HG03457 (cell line): Measurements from ENCODE around the gene CA12.
"Not testable (repeated sequence)": the region's sequence is repeated elsewhere in the genome, so short reads cannot be mapped to it uniquely, and the experiment has no call there.

Experiments used
- ATAC-seq: cut with Tn5 transposase; IDR thresholded peaks from one replicate; pipeline ENCODE4 v1.9.1; 2021; ENCODE audit warnings: moderate number of reproducible peaks; ENCODE audit not compliant: unreplicated experiment

Gene CA12

GRCh38 chr15:63381301-63382204, at the start of gene CA12:
CA12 (minus strand) TSS chr15:63381846; CDS start chr15:63381720, 126 bp downstream.
- no peak for ATAC-seq

DNA sequence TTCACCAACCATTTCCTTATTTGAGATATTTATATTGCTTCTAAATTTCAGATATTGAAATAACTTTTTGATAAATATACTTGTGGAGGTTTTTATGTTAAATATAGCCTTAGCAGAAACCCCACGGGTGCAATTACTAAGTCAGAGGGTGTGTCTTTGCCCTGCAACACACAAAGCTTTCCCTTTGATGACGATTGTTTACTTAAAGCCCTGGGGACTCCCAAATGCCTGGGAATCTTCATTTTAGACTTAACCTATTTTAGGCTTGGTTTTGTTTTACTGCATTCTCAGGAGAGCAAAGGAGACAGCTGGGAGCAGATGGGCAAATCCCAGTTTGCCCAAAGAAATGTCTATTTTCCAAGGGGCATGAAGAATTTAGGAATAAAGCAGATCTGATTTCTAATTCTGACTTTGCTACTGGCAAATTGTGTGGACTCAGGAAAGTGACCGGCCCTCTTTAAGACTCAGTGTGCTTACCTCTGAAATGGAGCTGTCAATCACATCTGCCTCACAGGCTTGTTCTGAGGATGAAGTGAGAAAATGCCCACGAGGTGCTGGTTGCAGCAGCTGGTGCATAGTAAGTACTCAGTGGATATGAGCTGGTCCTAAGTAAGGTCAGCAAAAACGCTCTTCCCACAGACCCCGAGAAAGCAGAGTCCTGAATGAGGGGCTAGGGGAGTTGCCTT, 49.3 kb upstream of the CA12 start:
- no peak for ATAC-seq

- ATAC-seq = no peak
Measured at GRCh38 chr15:63426552-63426951, 44.9 kb upstream of the CA12 start.

DNA sequence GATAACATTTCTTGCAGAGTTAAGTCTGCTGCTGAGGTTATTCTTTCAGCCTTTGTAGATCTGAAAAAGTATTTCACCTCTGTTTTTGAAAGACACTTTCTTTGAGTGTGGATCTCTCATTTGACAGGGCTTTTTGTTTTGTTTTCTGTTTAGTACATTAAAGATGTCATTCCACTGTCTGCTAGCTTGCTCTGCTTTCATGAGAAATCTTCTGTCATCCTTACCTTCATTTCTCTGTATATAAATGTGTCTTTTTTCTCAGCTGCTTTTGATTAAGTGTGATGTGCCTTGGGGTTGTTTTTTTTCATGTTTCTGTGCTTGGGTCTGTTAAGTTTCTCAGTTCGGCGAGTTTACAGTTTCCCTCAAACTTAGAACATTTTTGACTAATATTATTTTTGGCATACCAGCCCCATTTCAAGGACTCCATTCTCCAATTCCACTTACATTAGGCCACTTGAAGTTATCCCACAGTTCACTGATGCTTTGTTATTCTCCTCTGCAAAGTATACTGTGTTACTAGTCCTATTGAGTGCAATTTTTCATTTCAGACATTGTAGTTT, 43.9 kb upstream of the CA12 start:
- no peak for ATAC-seq

GRCh38 chr15:63422891-63423590, 41.4 kb upstream of the CA12 start:
- ATAC-seq = no peak

GRCh38 chr15:63421433-63421832, 39.8 kb upstream of the CA12 start:
- no peak for ATAC-seq

DNA sequence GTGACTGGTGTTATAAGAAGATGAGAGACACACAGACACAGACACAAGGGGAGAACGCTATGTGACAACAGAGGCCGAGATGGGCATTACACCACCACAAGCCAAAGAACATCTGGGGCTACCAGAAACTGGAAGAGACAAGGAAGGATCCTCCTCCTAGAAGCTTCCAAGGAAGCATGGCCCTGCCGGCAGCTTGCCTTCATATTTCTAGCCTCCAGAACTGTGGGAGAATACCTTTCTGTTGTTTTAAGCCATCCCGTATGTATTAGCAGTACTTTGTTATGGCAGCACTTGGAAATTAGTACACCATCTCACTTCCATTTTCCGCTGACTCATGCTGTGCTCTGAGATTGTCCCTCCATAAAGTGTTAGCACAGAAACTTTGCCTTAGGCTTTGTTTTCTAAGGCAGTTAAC, 38.7 kb upstream of the CA12 start:
- ATAC-seq = no peak

GRCh38 chr15:63418811-63419210, 37.2 kb upstream of the CA12 start:
- no peak for ATAC-seq

DNA sequence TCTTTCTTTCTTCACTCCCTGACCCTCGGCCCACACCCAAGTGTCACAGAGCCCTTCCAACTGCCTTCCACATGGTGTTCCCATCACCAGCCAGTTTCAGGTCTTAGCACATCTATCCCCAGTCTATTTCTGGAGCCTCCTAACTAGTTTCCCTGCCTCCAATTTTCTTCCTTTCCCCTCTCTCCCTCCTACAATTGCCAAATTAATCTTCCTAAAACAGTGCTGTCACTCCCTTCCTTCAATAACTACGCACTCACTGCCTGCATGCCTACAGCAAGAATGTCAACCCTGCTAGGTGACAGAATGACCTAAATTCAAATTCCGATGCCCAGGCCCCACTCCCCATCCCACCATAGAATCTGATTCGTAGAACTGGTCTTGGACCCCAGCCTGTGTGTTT, 36.1 kb upstream of the CA12 start:
- no peak for ATAC-seq

DNA sequence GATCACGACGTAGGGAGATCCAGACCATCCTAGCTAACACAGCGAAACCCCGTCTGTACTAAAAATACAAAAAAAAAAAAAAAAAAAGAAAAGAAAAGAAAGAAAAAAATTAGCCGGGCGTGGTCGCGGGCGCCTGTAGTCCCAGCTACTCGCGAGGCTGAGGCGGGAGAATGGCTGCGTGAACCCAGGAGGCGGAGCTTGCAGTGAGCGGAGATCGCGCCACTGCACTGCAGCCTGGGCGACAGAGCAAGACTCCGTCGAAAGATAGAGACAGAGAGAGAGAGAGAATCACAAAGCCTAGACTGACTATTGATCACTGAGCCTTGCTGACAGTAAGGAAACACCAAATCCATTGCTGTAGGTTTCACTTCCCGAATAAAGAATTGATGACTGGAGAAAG, 35.6 kb upstream of the CA12 start:
- not testable (repeated sequence) for ATAC-seq

DNA sequence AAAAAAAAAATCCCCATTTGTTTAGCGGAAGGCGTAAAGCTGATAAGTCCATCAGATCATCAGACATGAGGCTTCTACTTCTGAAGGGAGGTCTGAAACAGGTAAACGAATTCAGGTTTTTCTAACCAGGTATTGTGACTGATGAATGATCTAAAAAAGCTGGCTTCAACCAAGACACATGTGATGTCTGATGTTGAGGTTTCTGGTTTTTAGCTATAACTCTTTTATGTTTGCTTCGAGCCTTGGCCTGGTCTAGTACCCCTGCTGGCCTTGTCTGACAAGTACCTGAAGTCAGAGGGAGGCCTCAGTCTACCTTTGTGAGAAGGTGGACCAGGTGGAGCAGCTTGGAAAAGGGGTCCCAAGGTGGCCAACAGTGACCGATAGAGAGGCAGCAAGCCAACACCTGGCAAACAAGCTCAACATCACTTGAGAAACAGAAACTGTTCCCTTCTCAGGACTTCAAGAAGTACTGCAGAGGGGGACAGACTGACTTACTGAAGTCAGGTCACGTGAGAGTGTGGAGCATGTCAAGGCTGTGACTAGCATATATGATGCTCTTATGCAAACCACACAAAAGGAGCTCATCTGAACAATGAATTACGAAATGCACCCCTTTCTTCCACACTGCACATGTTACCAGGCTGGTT, 33.0 kb upstream of the CA12 start:
- ATAC-seq = no peak

- no peak for ATAC-seq
Measured at GRCh38 chr15:63412551-63412950, 30.9 kb upstream of the CA12 start.

GRCh38 chr15:63411866-63412265, 30.2 kb upstream of the CA12 start:
- no peak for ATAC-seq

- no peak for ATAC-seq
Measured at GRCh38 chr15:63409179-63409578, 27.5 kb upstream of the CA12 start.

GRCh38 chr15:63408524-63408923, 26.9 kb upstream of the CA12 start:
- ATAC-seq = no peak

DNA sequence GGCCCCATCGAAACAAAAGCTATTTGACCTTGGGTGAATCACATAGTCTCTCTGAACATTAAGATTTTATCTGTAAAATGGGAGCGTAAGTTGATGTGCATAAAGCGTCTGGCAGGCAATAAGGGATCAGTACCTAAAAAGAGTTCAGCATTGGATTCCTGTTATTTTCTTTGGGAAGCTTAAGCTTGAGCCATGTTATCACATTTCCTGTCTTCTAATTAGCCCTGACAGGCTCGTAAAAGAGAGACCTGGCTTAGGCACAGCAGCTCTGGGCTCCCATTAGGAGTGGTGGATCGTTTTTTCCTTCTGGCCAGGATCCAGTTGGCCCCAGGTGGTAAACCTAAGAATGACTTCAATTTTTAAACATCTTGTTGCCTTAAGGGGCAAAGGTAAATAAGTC, 26.0 kb upstream of the CA12 start:
- no peak for ATAC-seq

DNA sequence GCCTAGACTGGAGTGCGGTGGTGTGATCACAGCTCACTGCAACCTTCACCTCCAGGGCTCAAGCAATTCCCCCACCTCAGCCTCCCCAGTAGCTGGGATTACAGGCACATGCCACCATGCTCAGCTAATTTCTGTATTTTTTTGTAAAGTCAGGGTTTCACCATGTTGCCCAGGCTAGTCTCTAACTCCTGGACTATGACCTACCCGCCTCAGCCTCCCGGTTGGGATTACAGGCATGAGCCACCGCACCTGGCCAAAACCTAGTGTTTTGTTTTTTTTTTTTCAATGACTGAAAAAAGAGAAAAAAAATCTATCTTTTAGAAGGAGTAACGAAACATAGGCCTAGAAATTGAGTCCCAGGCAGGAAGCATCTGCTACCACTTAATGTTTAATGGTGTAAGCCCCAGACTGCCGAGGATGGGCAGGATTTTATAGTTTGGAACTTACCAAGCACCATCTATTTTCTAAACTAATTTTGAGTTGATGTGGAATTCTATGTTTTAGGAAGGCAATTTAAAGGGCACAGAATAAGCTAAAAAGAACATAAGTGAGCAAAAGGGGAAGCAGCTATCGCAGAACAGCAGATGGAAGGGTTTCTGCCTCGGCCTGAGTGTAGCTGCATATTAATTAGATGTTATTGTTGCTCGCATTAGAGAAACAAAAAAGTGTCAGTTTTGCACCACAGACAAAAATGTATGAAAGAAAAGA, 24.2 kb upstream of the CA12 start:
- no peak for ATAC-seq

- no peak for ATAC-seq
Measured at GRCh38 chr15:63405159-63405558, 23.5 kb upstream of the CA12 start.

DNA sequence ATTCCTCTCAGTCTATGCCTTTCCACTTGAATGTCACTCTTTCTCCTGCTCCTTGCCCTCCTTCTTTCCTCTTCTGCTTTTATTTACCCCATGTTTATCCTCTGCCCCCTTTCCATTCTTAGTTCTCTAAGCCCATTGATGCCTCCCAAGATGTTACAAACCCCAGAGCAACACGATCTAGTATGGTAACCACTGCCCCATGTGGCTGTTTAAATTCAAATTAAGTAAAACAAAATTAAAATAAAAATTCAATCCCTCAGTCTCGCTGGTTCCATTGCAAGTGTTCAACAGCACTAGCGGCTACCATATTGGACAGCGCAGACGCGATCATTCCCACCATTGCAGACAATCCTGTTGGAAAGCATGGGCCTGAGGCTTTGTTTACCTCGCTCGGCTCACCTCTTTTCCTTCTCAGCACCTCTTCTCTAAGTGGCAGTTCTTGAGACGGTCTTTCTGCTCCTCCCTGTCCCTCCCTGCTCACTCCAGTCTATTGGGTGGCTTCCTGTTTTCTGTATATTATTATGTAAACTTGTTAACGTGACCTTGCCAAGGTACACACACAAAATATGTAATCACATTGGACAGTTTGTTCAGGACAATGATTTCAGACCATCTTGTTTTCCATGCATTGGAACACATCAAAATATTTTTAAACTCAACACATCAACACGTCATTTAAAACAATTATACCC, 21.8 kb upstream of the CA12 start:
- no peak for ATAC-seq
